GM20000 (cell line): ENCODE results near the gene DFFB.

Experiments
- DNase-seq: peaks from one replicate; pipeline ENCODE4 v3.0.0; 2012; ENCODE audit warnings: low spot score
- TF ChIP-seq, protein P1 (sequence below): IDR thresholded peaks from 2 replicates; pipeline ENCODE4 v1.5.1; 2012; ENCODE audit warnings: mild to moderate bottlenecking, control low read depth; ENCODE audit errors: extremely low read depth, missing control alignments

The DFFB gene

DNA sequence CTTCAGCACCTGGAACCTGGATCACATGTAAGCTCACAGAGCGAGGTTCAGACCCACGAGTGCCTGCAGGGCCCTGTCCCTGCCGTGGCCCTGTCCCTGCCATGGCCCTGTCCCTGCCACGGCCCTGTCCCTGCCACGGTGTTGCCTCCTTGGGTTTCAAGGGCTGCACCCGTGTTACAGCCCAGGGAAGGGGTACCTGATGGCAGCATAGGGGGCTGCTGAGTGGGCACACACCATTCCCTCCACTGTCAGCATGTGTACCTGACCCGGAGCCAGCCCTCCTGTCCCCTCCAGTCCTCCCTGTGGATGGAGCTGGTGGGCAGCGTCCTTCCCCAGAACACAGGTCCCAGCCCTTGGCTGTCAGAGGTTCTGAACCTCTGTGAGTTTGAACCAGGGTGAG lies 15.3 kb downstream of the DFFB start:
- no peak for DNase-seq
- TF ChIP-seq, protein P1, sequence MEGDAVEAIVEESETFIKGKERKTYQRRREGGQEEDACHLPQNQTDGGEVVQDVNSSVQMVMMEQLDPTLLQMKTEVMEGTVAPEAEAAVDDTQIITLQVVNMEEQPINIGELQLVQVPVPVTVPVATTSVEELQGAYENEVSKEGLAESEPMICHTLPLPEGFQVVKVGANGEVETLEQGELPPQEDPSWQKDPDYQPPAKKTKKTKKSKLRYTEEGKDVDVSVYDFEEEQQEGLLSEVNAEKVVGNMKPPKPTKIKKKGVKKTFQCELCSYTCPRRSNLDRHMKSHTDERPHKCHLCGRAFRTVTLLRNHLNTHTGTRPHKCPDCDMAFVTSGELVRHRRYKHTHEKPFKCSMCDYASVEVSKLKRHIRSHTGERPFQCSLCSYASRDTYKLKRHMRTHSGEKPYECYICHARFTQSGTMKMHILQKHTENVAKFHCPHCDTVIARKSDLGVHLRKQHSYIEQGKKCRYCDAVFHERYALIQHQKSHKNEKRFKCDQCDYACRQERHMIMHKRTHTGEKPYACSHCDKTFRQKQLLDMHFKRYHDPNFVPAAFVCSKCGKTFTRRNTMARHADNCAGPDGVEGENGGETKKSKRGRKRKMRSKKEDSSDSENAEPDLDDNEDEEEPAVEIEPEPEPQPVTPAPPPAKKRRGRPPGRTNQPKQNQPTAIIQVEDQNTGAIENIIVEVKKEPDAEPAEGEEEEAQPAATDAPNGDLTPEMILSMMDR, result no peak

DNA sequence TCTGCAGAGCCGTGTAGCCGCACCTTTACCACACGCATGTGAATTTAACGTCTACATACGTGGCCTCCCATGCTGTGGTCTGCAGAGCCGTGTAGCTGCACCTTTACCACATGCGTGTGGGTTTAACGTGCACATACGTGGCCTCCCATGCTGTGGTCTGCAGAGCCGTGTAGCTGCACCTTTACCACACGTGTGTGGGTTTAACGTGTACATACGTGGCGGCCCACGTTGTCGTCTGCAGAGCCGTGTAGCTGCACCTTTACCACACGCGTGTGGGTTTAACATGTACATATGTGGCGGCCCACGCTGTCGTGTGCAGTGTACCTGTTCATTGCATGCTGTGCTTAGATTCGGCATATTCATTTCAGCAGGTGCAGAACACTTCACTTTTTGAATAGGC lies 17.5 kb downstream of the DFFB start:
- TF ChIP-seq, protein P1, result no peak
- no peak for DNase-seq

DNA sequence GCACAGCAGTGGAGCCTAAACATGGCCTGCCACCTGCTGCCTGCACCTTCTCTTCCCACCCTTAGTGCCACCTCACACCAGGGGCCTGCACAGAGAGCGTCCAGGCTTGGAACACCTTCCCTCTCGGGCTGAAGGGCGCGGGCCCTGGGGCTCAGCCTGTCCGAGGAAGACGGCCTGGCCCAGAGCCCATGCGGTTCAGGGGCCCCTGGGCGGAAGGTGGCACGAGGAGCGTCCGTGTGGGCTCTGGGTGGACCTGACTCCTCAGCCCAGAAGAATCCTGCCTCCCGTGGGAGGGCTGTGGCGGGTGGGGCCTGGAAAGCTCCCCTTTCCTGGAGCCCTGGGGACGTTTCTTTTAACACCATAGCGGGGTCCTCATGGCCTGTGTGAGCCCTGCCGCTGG lies 19.4 kb downstream of the DFFB start:
- TF ChIP-seq, protein P1, result no peak
- no peak for DNase-seq

DNA sequence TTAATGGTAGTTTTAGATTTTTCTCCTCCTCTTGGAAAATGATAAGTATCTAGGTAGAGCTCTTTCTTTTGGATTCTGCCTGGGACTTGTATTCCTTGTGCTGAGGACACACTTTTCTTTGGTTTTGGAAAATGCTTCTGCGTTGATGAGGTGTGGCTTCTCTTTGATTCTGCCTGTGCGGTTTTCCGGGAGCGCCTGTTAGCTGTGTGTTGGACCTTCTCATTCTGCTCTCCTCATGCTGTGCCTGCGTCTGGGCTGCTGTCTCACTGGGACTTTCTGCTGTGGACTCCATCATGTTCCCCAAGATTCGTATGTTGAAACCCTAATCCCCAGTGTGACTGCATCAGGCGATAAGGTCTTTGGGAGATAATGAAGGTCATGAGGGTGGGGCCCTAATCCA lies 21.8 kb downstream of the DFFB start:
- TF ChIP-seq, protein P1, result no peak
- no peak for DNase-seq

DNA sequence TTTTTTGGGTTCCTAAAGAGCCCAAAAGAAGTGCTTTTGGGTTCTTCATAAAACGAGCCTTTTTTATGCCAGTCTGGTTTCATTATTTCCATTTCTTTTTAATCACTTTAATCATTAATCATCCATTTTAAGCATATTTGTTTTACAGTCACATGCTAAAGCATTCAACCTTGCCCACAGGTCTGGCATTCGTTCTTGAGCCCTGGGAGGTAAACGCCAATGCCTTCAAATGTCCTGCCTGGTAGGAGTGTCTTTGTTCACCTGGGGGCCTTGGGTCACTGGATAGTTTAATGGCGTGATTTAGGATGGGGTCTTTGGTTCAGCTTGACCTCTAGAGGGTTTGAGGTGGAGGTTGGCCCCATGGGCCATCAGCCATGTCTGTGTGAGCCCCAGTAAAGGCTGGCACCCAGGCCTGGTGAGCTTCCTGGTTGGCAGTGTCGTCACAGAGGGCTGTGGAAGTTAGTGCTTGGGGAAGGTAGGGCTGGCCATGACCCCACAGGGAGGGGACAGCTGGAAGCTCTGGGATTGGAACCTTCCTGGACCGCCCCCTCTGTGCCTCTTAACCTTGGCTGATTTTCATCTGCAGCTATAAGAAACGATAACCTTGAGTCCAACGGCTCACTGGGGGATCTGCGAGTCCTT lies 22.6 kb downstream of the DFFB start:
- TF ChIP-seq, protein P1, result no peak
- no peak for DNase-seq

DNA sequence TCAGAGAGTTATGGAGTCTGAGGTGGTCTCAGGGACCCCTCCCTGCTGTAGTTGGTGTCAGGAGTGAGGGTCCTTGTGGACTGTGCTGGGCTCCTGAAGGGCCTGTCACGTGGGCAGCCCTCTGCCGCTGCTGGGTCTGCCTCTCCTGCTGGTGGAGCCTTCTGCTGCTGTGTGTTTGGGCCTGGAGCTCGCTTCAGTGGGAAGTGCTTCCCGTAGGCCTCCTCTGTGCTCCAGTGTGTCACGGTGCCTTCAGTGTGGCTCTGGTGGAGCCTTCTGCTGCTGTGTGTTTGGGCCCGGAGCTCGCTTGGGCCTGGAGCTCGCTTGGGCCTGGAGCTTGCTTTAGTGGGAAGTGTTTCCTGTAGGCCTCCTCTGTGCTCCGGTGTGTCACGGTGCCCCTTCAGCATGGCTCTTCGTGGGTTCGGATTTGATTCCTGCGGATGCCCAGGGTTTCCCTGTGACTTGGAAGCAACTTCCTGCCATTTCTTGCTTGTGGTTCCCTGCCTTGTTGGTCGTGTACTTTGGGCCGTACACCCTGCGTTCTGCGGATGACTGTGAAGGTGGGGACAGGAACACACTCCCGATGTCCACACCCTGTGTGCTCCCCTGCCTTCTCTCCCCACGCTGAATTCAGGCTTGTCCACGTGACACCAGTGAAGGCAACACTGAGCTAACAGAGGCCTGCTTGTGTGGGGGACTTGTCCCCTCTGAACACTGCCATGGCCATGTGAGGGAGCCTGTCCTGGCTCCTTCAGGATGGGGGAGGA lies 23.3 kb downstream of the DFFB start:
- TF ChIP-seq, protein P1, result no peak
- no peak for DNase-seq

DNA sequence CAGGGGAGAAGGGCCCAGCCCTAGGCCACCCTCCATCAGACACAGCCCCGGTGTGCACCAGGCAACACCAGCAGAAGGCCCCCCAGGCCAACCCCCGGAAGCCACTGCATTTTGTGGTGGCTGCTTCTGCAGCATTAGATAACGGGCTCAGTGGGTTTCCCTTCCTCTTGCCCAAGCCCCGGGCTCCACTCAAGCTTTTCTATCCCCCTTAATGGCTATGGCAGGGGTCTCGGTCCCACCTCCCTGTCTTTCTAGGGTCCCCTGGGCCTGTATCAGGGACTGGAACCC lies 23.9 kb downstream of the DFFB start:
- TF ChIP-seq, protein P1, result no peak
- DNase-seq, result no peak
